Endothelial cell of umbilical vein (primary cell): ENCODE measurements around the gene MRC2. TPM values are rescaled to one million over a fixed set of nuclear protein-coding genes. Genes with fewer than 3 reads are reported as not detected.

Experiments used
- BruUV-seq: library from RNA; stranded (reverse); fragments of 400-500 nt; replicated peaks from 2 replicates; lab custom pipeline; 2021; lab: Mats Ljungman, UMichigan
- CTCF ChIA-PET: fragments of 300-600, 350-600 bp; sonication (Branson Sonifier 250); formaldehyde crosslinking; loops from one replicate; lab custom pipeline; 2021; ENCODE audit warnings: antibody characterized with exemption, inconsistent platforms; lab: Charles Lee
- POLR2A ChIA-PET: fragments of 300-600, 350-600 bp; sonication (Branson Sonifier 250); formaldehyde crosslinking; loops from one replicate; lab custom pipeline; 2021; ENCODE audit warnings: antibody characterized with exemption, inconsistent platforms; lab: Charles Lee
- DNase-seq: peaks from one replicate; pipeline ENCODE4 v3.0.0-alpha.2; 2011; ENCODE audit warnings: low read depth, low spot score
- FAIRE-seq: peaks from 2 replicates; lab custom pipeline; 2011; peaks lifted over from hg19 to GRCh38; lab: Jason Lieb, UNC
- H2AFZ ChIP-seq: 2 replicates; pipeline ENCODE4 v1.6.0; 2012; ENCODE audit warnings: low read depth, low read length, control low read depth, inconsistent platforms
- H3K27ac ChIP-seq: 2 replicates; pipeline ENCODE4 v1.5.1; 2011; ENCODE audit warnings: low read depth, mild to moderate bottlenecking, control low read depth, low read length, moderate library complexity; ENCODE audit not compliant: insufficient read depth
- H3K27me3 ChIP-seq, 2 experiments: 2 replicates each; pipeline versions ENCODE4 v1.6.0 to v1.6.1; 2011; ENCODE audit warnings: low read length in 2 of 2, mixed read lengths in 1 of 2; ENCODE audit not compliant: control insufficient read depth in 2 of 2, insufficient read depth in 2 of 2
- H3K36me3 ChIP-seq, 2 experiments: 2 replicates in 1 of 2; 3 replicates in 1 of 2; pipeline ENCODE4 v1.5.1; 2011; ENCODE audit warnings: low read length in 2 of 2, mild to moderate bottlenecking in 1 of 2, moderate library complexity in 1 of 2; ENCODE audit not compliant: control insufficient read depth in 2 of 2, insufficient read depth in 2 of 2; ENCODE audit errors: extremely low read depth in 1 of 2
- H3K4me1 ChIP-seq: 3 replicates; pipeline ENCODE4 v1.5.1; 2011; ENCODE audit warnings: mild to moderate bottlenecking, low read length; ENCODE audit not compliant: control insufficient read depth, insufficient read depth; ENCODE audit errors: extremely low read depth
- H3K4me2 ChIP-seq: 2 replicates; pipeline ENCODE4 v1.6.1; 2011; ENCODE audit warnings: low read length, control low read depth, mixed read lengths; ENCODE audit not compliant: insufficient read depth
- H3K4me3 ChIP-seq, 3 experiments: fragments of 200-600 bp in 1 of 3; sonication (generic), shearing (Covaris generic) in 1 of 3; replicated peaks in 1 of 3; 2 replicates each; pipeline ENCODE4 v1.5.1; 2011 to 2016; ENCODE audit warnings: control low read depth in 3 of 3, low read length in 3 of 3, mild to moderate bottlenecking in 2 of 3, inconsistent platforms in 1 of 3, low read depth in 1 of 3, moderate library complexity in 1 of 3; ENCODE audit not compliant: insufficient read depth in 1 of 3
- H3K79me2 ChIP-seq: 2 replicates; pipeline ENCODE4 v1.6.0; 2012; ENCODE audit warnings: low read length, inconsistent platforms; ENCODE audit not compliant: control insufficient read depth, insufficient read depth
- H3K9ac ChIP-seq: replicated peaks from 2 replicates; pipeline ENCODE3; 2011; ENCODE audit warnings: low read length, control low read depth; ENCODE audit not compliant: insufficient read depth; ENCODE audit errors: extremely low read depth
- H3K9me1 ChIP-seq: replicated peaks from 3 replicates; pipeline ENCODE4 v1.6.0; 2011; ENCODE audit warnings: mild to moderate bottlenecking, low read length; ENCODE audit not compliant: control insufficient read depth, insufficient read depth; ENCODE audit errors: extremely low read depth
- H3K9me3 ChIP-seq: replicated peaks from 2 replicates; pipeline ENCODE4 v1.5.1; 2012; ENCODE audit warnings: low read length, inconsistent platforms; ENCODE audit not compliant: control insufficient read depth, insufficient read depth
- H4K20me1 ChIP-seq: replicated peaks from 2 replicates; pipeline ENCODE3; 2011; ENCODE audit warnings: mild to moderate bottlenecking, low read length; ENCODE audit not compliant: control insufficient read depth, insufficient read depth; ENCODE audit errors: extremely low read depth
- CTCF ChIP-seq, 2 donors: IDR thresholded peaks; 1 replicate in 1 of 2; 2 replicates in 1 of 2; pipeline ENCODE4 v1.5.1; 2011; ENCODE audit warnings: low read length in 2 of 2, mild to moderate bottlenecking in 2 of 2, moderate library complexity in 2 of 2, control low read depth in 1 of 2, inconsistent platforms in 1 of 2, low read depth in 1 of 2; ENCODE audit not compliant: insufficient read depth in 1 of 2; ENCODE audit errors: extremely low read depth in 1 of 2
- EZH2 ChIP-seq: IDR thresholded peaks from 2 replicates; pipeline ENCODE4 v1.6.1; 2012; ENCODE audit warnings: borderline replicate concordance, low read depth, mild to moderate bottlenecking, moderate library complexity, low read length, inconsistent platforms; ENCODE audit not compliant: severe bottlenecking
- FOS ChIP-seq: IDR thresholded peaks from 2 replicates; pipeline ENCODE4 v1.6.1; 2011; ENCODE audit warnings: mild to moderate bottlenecking, low read length, moderate library complexity, borderline replicate concordance; ENCODE audit not compliant: insufficient read depth
- GATA2 ChIP-seq: IDR thresholded peaks from 2 replicates; pipeline ENCODE4 v1.7.0; 2011; ENCODE audit warnings: low read depth, mild to moderate bottlenecking, moderate library complexity, mixed read lengths, low read length; ENCODE audit not compliant: insufficient read length, insufficient read depth
- JUN ChIP-seq: IDR thresholded peaks from 2 replicates; pipeline ENCODE4 v1.6.1; 2011; ENCODE audit warnings: borderline replicate concordance, low read depth; ENCODE audit not compliant: insufficient read length, insufficient read depth
- MAX ChIP-seq: IDR thresholded peaks from 2 replicates; pipeline ENCODE4 v1.6.1; 2011; ENCODE audit not compliant: insufficient read depth, insufficient read length
- MYC ChIP-seq: IDR thresholded peaks from one replicate; pipeline ENCODE4 v1.6.1; 2011; ENCODE audit warnings: mild to moderate bottlenecking, low read depth, low read length
- POLR2A ChIP-seq: IDR thresholded peaks from 2 replicates; pipeline ENCODE4 v1.6.1; 2012; ENCODE audit warnings: low read depth, mild to moderate bottlenecking, control low read depth, low read length
- POLR2AphosphoS5 ChIP-seq: IDR thresholded peaks from 2 replicates; pipeline ENCODE4 v1.6.1; 2012; ENCODE audit warnings: low read depth, mild to moderate bottlenecking, control low read depth, low read length, moderate library complexity; ENCODE audit not compliant: insufficient read depth
- dilution Hi-C: fragments of 300-500 bp; cut with MboI; formaldehyde crosslinking; loops from one replicate; pipeline ENCODE4 v1.15.0; 2019; ENCODE audit warnings: low sequenced_read_pairs; ENCODE audit not compliant: extremely low pct_ligation_motif_present
- intact Hi-C: fragments of 100-400 bp; cut with micrococcal nuclease; formaldehyde crosslinking; loops from one replicate; pipeline ENCODE4 v1.10.0; 2022
- polyA plus RNA-seq, 4 experiments: library from polyadenylated mRNA; depleted of rRNA in 3 of 4; stranded (reverse) in 3 of 4; unstranded in 1 of 4; fragments of >200 nt; gene quantifications; 2 replicates each; pipeline versions ENCODE4 v1.2.1 to v1.2.3, GENCODE V29; 2011 to 2012; ENCODE audit warnings: missing spikeins in 1 of 4
- total RNA-seq: library from RNA; stranded (reverse); gene quantifications from 2 replicates; pipeline ENCODE4 v1.2.3, GENCODE V29; 2021

The MRC2 gene
- total and polyA plus RNA-seq, 2 donors (not counting 3 experiments of a cell fraction or from before 2014, with no cell fraction given), result 30.6 to 52.7 TPM

- BruUV-seq, result no TSS peak
- H2AFZ ChIP-seq, result no peak overlapping the region
- H3K4me2 ChIP-seq, result no peak overlapping the region
- H3K9me1 ChIP-seq, result no peaks in the 10 kb centered on the region
- FAIRE-seq, result no peak
- H3K79me2 ChIP-seq, result no peaks in the 10 kb centered on the region
- POLR2A ChIA-PET, result no interaction called here
- dilution Hi-C loops, result no loop called here
- TF ChIP-seq EZH2, result no peak
- no peak for TF ChIP-seq JUN
- no peak for TF ChIP-seq MYC
- TF ChIP-seq POLR2AphosphoS5, result no peak
- TF ChIP-seq MAX, result no peak
- TF ChIP-seq GATA2, result no peak
- no peak for TF ChIP-seq POLR2A
- TF ChIP-seq CTCF (IDR thresholded peaks at IDR 0.05; ENCODE audit: extremely low read depth in 1 of 2, insufficient read depth in 1 of 2, low read depth in 1 of 2, low read length in 2 of 2), result no peak
- no peak for TF ChIP-seq FOS
- intact Hi-C loops, result no loop called here
- H3K9me3 ChIP-seq, result no peaks in the 10 kb centered on the region
- H3K27me3 ChIP-seq, result no peaks in the 10 kb centered on the region
- H3K36me3 ChIP-seq, result peaks cover 2% of the 10 kb centered on the region in 2 experiments
- no peaks in the 10 kb centered on the region for H4K20me1 ChIP-seq
- DNase-seq, result no peak
- no peaks in the 10 kb centered on the region for H3K4me1 ChIP-seq
- H3K27ac ChIP-seq, result no peak overlapping the region
- H3K4me3 ChIP-seq, result no peak overlapping the region
- CTCF ChIA-PET, result interaction anchor here (3.3 kb wide), 1 partner anchor 114 kb away, joined by 9 read pairs; no protein-coding TSS in a partner anchor
- no peak overlapping the region for H3K9ac ChIP-seq
Observed at GRCh38 chr17:62666801-62667591, 39.5 kb downstream of the MRC2 start.
